ENCODE data around the gene TESK2. TPM values are rescaled to one million over a fixed set of nuclear protein-coding genes. Genes with fewer than 3 reads are reported as not detected.

TESK2 gene
- total and polyA plus RNA-seq, 11 donors = 0.50 to 4.7 (median 1.5) TPM

GRCh38 chr1:45510972-45511527 lies 20.1 kb upstream of the TESK2 start:
- Histone ChIP-seq H3K27ac (no peak overlapping the region), H3K27me3 (no peaks in the 10 kb centered on the region), H3K9me3 (no peaks in the 10 kb centered on the region), H3K4me1 (peaks cover 0 to 26% (median 11%) of the 10 kb centered on the region in 12 donors), H3K4me3 (no peak overlapping the region), H3K36me3 (peaks cover 4 to 89% (median 75%) of the 10 kb centered on the region in 9 donors)
- no peak for TF ChIP-seq POLR2A (IDR thresholded peaks at IDR 0.05)
- no peak for TF ChIP-seq CTCF (IDR thresholded peaks at IDR 0.05)
- DNase-seq (no peak), ATAC-seq (no peak)
- intact Hi-C loops (cut with DNase I) = loop anchor here in 2 of 10 donors (5.0 to 10.0 kb wide), 2 partner anchors 56 to 374 kb away; no protein-coding TSS in a partner anchor
- 89 to 98% (median 92%) methylated on average over 4 of the region's 4 CpGs for WGBS, 4 donors

- H3K27ac ChIP-seq = no peak overlapping the region
- H3K4me1 ChIP-seq = peaks cover 0 to 22% (median 9%) of the 10 kb centered on the region in 12 donors
- no peaks in the 10 kb centered on the region for H3K27me3 ChIP-seq
- no peaks in the 10 kb centered on the region for H3K9me3 ChIP-seq
- intact Hi-C loops (cut with DNase I) = loop anchor here in 2 of 10 donors (5.0 to 10.0 kb wide), 2 partner anchors 57 to 374 kb away; no protein-coding TSS in a partner anchor
- 67 to 77% (median 68%) methylated on average over 9 of the region's 9 CpGs for WGBS, 4 donors
- TF ChIP-seq CTCF (IDR thresholded peaks at IDR 0.05) = no peak
- no peak for TF ChIP-seq POLR2A (IDR thresholded peaks at IDR 0.05)
- H3K36me3 ChIP-seq = peaks cover 4 to 81% (median 68%) of the 10 kb centered on the region in 9 donors
- no peak for ATAC-seq
- no peak for DNase-seq
- no peak overlapping the region for H3K4me3 ChIP-seq
Measured at GRCh38 chr1:45510036-45510971, 19.3 kb upstream of the TESK2 start.

GRCh38 chr1:45508295-45509151 lies 17.6 kb upstream of the TESK2 start:
- H3K9me3 ChIP-seq = no peaks in the 10 kb centered on the region
- TF ChIP-seq POLR2A (IDR thresholded peaks at IDR 0.05) (no peak), CTCF (IDR thresholded peaks at IDR 0.05) (peak in 4 of 12 donors; percentile 10 to 36 (median 13))
- peaks cover 0 to 22% (median 9%) of the 10 kb centered on the region in 12 donors for H3K4me1 ChIP-seq
- DNase-seq (peak in 1 of 5 donors; percentile 43), ATAC-seq (peak; percentile 68 to 79 (median 70))
- H3K36me3 ChIP-seq = peaks cover 4 to 64% (median 53%) of the 10 kb centered on the region in 9 donors
- no peak overlapping the region for H3K4me3 ChIP-seq
- WGBS, 4 donors = 52 to 56% (median 54%) methylated on average over 15 of the region's 15 CpGs
- H3K27ac ChIP-seq = peak overlapping the region in 8 of 12 donors; percentile 24 to 56 (median 32)
- no peaks in the 10 kb centered on the region for H3K27me3 ChIP-seq
- intact Hi-C loops (cut with DNase I) = loop anchor here in 1 of 10 donors (10.0 kb wide), 1 partner anchor 774 kb away; the partner anchor contains the start of genes KIF2C and RNU5D-1

All from heart left ventricle (tissue), 16 donors.